ENCODE measurements around the gene ODAPH. TPM values are rescaled to one million over a fixed set of nuclear protein-coding genes. Genes with fewer than 3 reads are reported as not detected.

The ODAPH gene
- total and polyA plus RNA-seq, 11 donors, result not detected

- intact Hi-C loops (cut with DNase I), result no loop called here
These were observed 9.6 kb downstream of the ODAPH start for GRCh38 chr4:75565481-75565880.

GRCh38 chr4:75566911-75567310, 11.0 kb downstream of the ODAPH start:
- 74 to 85% (median 81%) methylated on average over 1 of the region's 1 CpG for WGBS, 4 donors
- no peak for TF ChIP-seq CTCF (IDR thresholded peaks at IDR 0.05)
- TF ChIP-seq POLR2A (IDR thresholded peaks at IDR 0.05), result no peak
- Histone ChIP-seq H3K4me3 (no peak overlapping the region), H3K27me3 (peaks cover 0 to 11% (median 0%) of the 10 kb centered on the region in 9 donors), H3K27ac (no peak overlapping the region), H3K36me3 (no peaks in the 10 kb centered on the region), H3K4me1 (peaks cover 0 to 29% (median 0%) of the 10 kb centered on the region in 12 donors), H3K9me3 (no peaks in the 10 kb centered on the region)
- intact Hi-C loops (cut with DNase I), result no loop called here
- DNase-seq (no peak), ATAC-seq (no peak)

More at GRCh38 chr4:75565481-75565880, 9.6 kb downstream of the ODAPH start:
- TF ChIP-seq POLR2A (IDR thresholded peaks at IDR 0.05) (no peak), CTCF (IDR thresholded peaks at IDR 0.05) (no peak)
- no peaks in the 10 kb centered on the region for H3K36me3 ChIP-seq
- DNase-seq, result no peak
- peaks cover 0 to 34% (median 0%) of the 10 kb centered on the region in 12 donors for H3K4me1 ChIP-seq
- H3K9me3 ChIP-seq, result no peaks in the 10 kb centered on the region
- H3K4me3 ChIP-seq, result no peak overlapping the region
- ATAC-seq, result no peak
- peaks cover 0 to 11% (median 0%) of the 10 kb centered on the region in 9 donors for H3K27me3 ChIP-seq
- no peak overlapping the region for H3K27ac ChIP-seq

GRCh38 chr4:75567725-75568124, 11.9 kb downstream of the ODAPH start:
- Histone ChIP-seq H3K4me3 (no peak overlapping the region), H3K4me1 (peaks cover 0 to 27% (median 0%) of the 10 kb centered on the region in 12 donors), H3K9me3 (no peaks in the 10 kb centered on the region), H3K27me3 (peaks cover 0 to 11% (median 0%) of the 10 kb centered on the region in 9 donors), H3K36me3 (no peaks in the 10 kb centered on the region), H3K27ac (no peak overlapping the region)
- intact Hi-C loops (cut with DNase I), result no loop called here
- ATAC-seq (no peak), DNase-seq (no peak)
- 85 to 91% (median 89%) methylated on average over 2 of the region's 2 CpGs for WGBS, 4 donors
- TF ChIP-seq POLR2A (IDR thresholded peaks at IDR 0.05) (no peak), CTCF (IDR thresholded peaks at IDR 0.05) (no peak)

- no peak overlapping the region for H3K4me3 ChIP-seq
- ATAC-seq, result no peak
- H3K36me3 ChIP-seq, result no peaks in the 10 kb centered on the region
- no peaks in the 10 kb centered on the region for H3K27me3 ChIP-seq
- intact Hi-C loops (cut with DNase I), result no loop called here
- no peak for DNase-seq
- H3K9me3 ChIP-seq, result peaks cover 0 to 17% (median 0%) of the 10 kb centered on the region in 12 donors
- H3K27ac ChIP-seq, result no peak overlapping the region
- no peaks in the 10 kb centered on the region for H3K4me1 ChIP-seq
- TF ChIP-seq POLR2A (IDR thresholded peaks at IDR 0.05) (no peak), CTCF (IDR thresholded peaks at IDR 0.05) (no peak)
- 66 to 78% (median 72%) methylated on average over 2 of the region's 2 CpGs for WGBS, 4 donors
These were observed 28.2 kb downstream of the ODAPH start for GRCh38 chr4:75584067-75584466.

All from heart left ventricle (tissue), 16 donors.